DOHH2 (cell line): Measurements from ENCODE around the gene GRIPAP1.

Experiments used
- H3F3A ChIP-seq: fragments of 200-600 bp; sonication (generic), shearing (Covaris generic); 2 replicates; pipeline ENCODE4 v1.6.0; 2016; ENCODE audit warnings: antibody characterized with exemption, mild to moderate bottlenecking; ENCODE audit not compliant: control insufficient read depth, insufficient read depth
- H3K27ac ChIP-seq: fragments of 200-600 bp; sonication (generic); 2 replicates; pipeline ENCODE4 v1.5.1; 2014; ENCODE audit warnings: low read depth, mild to moderate bottlenecking, low read length, moderate library complexity
- H3K27me3 ChIP-seq: fragments of 200-600 bp; sonication (generic); 2 replicates; pipeline ENCODE4 v1.6.1; 2014; ENCODE audit warnings: mild to moderate bottlenecking, low read length, mixed read lengths; ENCODE audit not compliant: control insufficient read depth
- H3K36me3 ChIP-seq: fragments of 200-600 bp; sonication (generic); 2 replicates; pipeline ENCODE4 v1.6.1; 2014; ENCODE audit warnings: mild to moderate bottlenecking, low read length, moderate library complexity, mixed read lengths; ENCODE audit not compliant: control insufficient read depth
- H3K4me1 ChIP-seq: fragments of 200-600 bp; sonication (generic); 2 replicates; pipeline ENCODE4 v1.6.1; 2014; ENCODE audit warnings: mild to moderate bottlenecking, low read length, mixed read lengths; ENCODE audit not compliant: control insufficient read depth
- H3K4me2 ChIP-seq: fragments of 200-600 bp; sonication (generic); 2 replicates; pipeline ENCODE4 v1.6.0; 2014; ENCODE audit warnings: mild to moderate bottlenecking, low read length, moderate library complexity
- H3K4me3 ChIP-seq: fragments of 200-600 bp; sonication (generic); 2 replicates; pipeline ENCODE4 v1.5.1; 2014; ENCODE audit warnings: mild to moderate bottlenecking, low read length, mixed read lengths
- H3K79me2 ChIP-seq: fragments of 200-600 bp; sonication (generic); 2 replicates; pipeline ENCODE4 v1.6.1; 2014; ENCODE audit warnings: mild to moderate bottlenecking, low read length, mixed read lengths; ENCODE audit not compliant: control insufficient read depth
- H3K9me2 ChIP-seq: fragments of 200-600 bp; sonication (generic); replicated peaks from 2 replicates; pipeline ENCODE4 v1.6.1; 2014; ENCODE audit warnings: mild to moderate bottlenecking, low read length, mixed read lengths; ENCODE audit not compliant: control insufficient read depth
- H3K9me3 ChIP-seq: fragments of 200-600 bp; sonication (generic); 2 replicates; pipeline ENCODE4 v1.6.1; 2014; ENCODE audit warnings: antibody characterized with exemption, low read length, mixed read lengths; ENCODE audit not compliant: control insufficient read depth, insufficient read depth
- H4K20me1 ChIP-seq: fragments of 200-600 bp; sonication (generic); 2 replicates; pipeline ENCODE4 v1.6.0; 2014; ENCODE audit warnings: low read depth, mild to moderate bottlenecking, antibody characterized with exemption, low read length, moderate library complexity; ENCODE audit not compliant: control insufficient read depth, insufficient read depth
- EZH2phosphoT487 ChIP-seq: fragments of 200-600 bp; sonication (generic); IDR thresholded peaks from 2 replicates; pipeline ENCODE4 v1.6.1; 2017; ENCODE audit warnings: borderline replicate concordance, mild to moderate bottlenecking, antibody characterized with exemption, low read length, moderate library complexity, mixed read lengths
- TF ChIP-seq, protein P1 (sequence below): fragments of 200-600 bp; sonication (generic); IDR thresholded peaks from one replicate; pipeline ENCODE4 v1.5.1; 2014; ENCODE audit warnings: antibody characterized with exemption, mild to moderate bottlenecking, low read depth, low read length; ENCODE audit not compliant: poor library complexity, severe bottlenecking

The GRIPAP1 gene

DNA sequence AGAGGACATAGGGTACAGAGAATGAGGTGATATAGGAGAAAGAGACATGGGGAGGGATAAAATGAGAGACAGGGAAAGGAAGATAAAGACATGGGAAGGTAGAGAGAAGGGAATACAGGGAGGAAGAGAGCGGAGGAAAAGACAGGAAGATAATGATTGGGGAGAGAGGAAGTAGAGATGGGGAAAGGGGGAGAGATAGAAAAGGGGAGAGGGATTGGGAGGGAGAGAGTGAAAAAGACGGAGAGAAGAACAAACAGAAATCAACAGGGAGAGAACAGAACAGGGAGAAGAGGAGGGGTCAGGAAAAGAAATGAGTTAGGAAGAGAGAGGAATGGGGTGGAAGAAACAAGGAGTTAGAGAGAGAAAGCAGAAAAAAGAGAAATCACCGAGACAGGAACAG is 4.6 kb downstream of the GRIPAP1 start:
- Histone ChIP-seq H3K4me2 (no peak overlapping the region), H3K4me1 (peaks cover 7% of the 10 kb centered on the region), H3K9me2 (no peaks in the 10 kb centered on the region; the same call in 1 of the 2 replicates), H3K27me3 (no peaks in the 10 kb centered on the region), H3K27ac (no peak overlapping the region), H3F3A (no peaks in the 10 kb centered on the region), H3K79me2 (peaks cover 20% of the 10 kb centered on the region), H3K9me3 (no peaks in the 10 kb centered on the region), H3K36me3 (peaks cover 55% of the 10 kb centered on the region), H4K20me1 (no peaks in the 10 kb centered on the region), H3K4me3 (no peak overlapping the region)
- TF ChIP-seq EZH2phosphoT487, result no peak
- TF ChIP-seq, protein P1, sequence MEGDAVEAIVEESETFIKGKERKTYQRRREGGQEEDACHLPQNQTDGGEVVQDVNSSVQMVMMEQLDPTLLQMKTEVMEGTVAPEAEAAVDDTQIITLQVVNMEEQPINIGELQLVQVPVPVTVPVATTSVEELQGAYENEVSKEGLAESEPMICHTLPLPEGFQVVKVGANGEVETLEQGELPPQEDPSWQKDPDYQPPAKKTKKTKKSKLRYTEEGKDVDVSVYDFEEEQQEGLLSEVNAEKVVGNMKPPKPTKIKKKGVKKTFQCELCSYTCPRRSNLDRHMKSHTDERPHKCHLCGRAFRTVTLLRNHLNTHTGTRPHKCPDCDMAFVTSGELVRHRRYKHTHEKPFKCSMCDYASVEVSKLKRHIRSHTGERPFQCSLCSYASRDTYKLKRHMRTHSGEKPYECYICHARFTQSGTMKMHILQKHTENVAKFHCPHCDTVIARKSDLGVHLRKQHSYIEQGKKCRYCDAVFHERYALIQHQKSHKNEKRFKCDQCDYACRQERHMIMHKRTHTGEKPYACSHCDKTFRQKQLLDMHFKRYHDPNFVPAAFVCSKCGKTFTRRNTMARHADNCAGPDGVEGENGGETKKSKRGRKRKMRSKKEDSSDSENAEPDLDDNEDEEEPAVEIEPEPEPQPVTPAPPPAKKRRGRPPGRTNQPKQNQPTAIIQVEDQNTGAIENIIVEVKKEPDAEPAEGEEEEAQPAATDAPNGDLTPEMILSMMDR, result no peak

DNA sequence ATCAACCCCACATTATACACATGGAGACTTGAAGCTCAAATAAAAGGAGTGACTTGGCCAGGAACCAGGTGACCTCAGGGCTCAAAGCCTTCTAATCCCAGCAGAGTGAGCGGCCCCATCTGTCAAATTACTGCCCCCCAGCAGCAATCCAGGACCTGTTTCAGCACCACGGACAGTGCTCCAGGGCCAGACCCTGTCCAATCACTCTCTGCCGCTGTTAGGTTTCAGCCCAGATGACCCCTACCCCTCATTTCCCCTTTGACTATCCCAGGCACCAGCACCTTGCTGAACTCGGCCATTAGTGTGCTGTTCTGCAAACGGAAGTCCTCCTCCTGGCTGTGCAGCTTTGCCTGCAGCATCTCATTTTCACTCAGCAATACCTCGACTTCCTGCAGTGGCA is 5.1 kb downstream of the GRIPAP1 start:
- Histone ChIP-seq H3K27me3 (no peaks in the 10 kb centered on the region), H3F3A (no peaks in the 10 kb centered on the region), H3K4me2 (no peak overlapping the region), H3K4me1 (peaks cover 7% of the 10 kb centered on the region), H3K9me2 (no peaks in the 10 kb centered on the region; the same call in 1 of the 2 replicates), H4K20me1 (no peaks in the 10 kb centered on the region), H3K9me3 (no peaks in the 10 kb centered on the region), H3K4me3 (no peak overlapping the region), H3K27ac (no peak overlapping the region), H3K36me3 (peaks cover 55% of the 10 kb centered on the region), H3K79me2 (peaks cover 20% of the 10 kb centered on the region)
- no peak for TF ChIP-seq EZH2phosphoT487
- TF ChIP-seq, protein P1, result no peak

DNA sequence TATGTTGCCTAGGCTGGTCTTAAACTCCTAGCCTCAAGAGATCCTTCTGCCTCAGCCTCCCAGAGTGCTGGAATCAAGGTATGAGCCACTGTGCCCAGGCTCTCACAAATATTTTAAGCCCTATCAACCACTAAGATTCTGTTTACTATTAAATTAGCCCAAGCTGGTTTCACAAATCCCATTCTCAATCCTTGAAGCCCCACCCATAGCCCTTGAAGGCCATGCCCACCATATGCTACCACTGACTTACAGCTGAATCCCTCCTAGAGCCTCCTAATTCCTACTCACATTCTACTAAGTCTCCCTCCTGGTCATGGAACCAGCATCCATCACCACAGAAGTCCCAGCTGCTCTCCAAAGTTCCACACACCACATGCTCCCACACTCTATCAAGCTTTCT is 9.7 kb downstream of the GRIPAP1 start:
- no peaks in the 10 kb centered on the region for H3F3A ChIP-seq
- H3K4me3 ChIP-seq, result no peak overlapping the region
- no peaks in the 10 kb centered on the region for H3K9me2 ChIP-seq
- H3K9me3 ChIP-seq, result no peaks in the 10 kb centered on the region
- no peaks in the 10 kb centered on the region for H3K79me2 ChIP-seq
- no peaks in the 10 kb centered on the region for H3K27me3 ChIP-seq
- no peak for TF ChIP-seq EZH2phosphoT487
- TF ChIP-seq, protein P1, result no peak
- H3K36me3 ChIP-seq, result peaks cover 41% of the 10 kb centered on the region
- no peaks in the 10 kb centered on the region for H3K4me1 ChIP-seq
- no peak overlapping the region for H3K27ac ChIP-seq
- no peak overlapping the region for H3K4me2 ChIP-seq
- H4K20me1 ChIP-seq, result no peaks in the 10 kb centered on the region
